Endothelial cell of umbilical vein (primary cell): ENCODE measurements around the gene MRPL48. TPM values are rescaled to one million over a fixed set of nuclear protein-coding genes. Genes with fewer than 3 reads are reported as not detected.

Source experiments
- BruUV-seq: library from RNA; stranded (reverse); fragments of 400-500 nt; replicated peaks from 2 replicates; lab custom pipeline; 2021; lab: Mats Ljungman, UMichigan
- CTCF ChIA-PET: fragments of 300-600, 350-600 bp; sonication (Branson Sonifier 250); formaldehyde crosslinking; loops from one replicate; lab custom pipeline; 2021; ENCODE audit warnings: antibody characterized with exemption, inconsistent platforms; lab: Charles Lee
- POLR2A ChIA-PET: fragments of 300-600, 350-600 bp; sonication (Branson Sonifier 250); formaldehyde crosslinking; loops from one replicate; lab custom pipeline; 2021; ENCODE audit warnings: antibody characterized with exemption, inconsistent platforms; lab: Charles Lee
- DNase-seq: peaks from one replicate; pipeline ENCODE4 v3.0.0-alpha.2; 2011; ENCODE audit warnings: low read depth, low spot score
- FAIRE-seq: peaks from 2 replicates; lab custom pipeline; 2011; peaks lifted over from hg19 to GRCh38; lab: Jason Lieb, UNC
- H2AFZ ChIP-seq: 2 replicates; pipeline ENCODE4 v1.6.0; 2012; ENCODE audit warnings: low read depth, low read length, control low read depth, inconsistent platforms
- H3K27ac ChIP-seq: 2 replicates; pipeline ENCODE4 v1.5.1; 2011; ENCODE audit warnings: low read depth, mild to moderate bottlenecking, control low read depth, low read length, moderate library complexity; ENCODE audit not compliant: insufficient read depth
- H3K27me3 ChIP-seq, 2 experiments: 2 replicates each; pipeline versions ENCODE4 v1.6.0 to v1.6.1; 2011; ENCODE audit warnings: low read length in 2 of 2, mixed read lengths in 1 of 2; ENCODE audit not compliant: control insufficient read depth in 2 of 2, insufficient read depth in 2 of 2
- H3K36me3 ChIP-seq, 2 experiments: 2 replicates in 1 of 2; 3 replicates in 1 of 2; pipeline ENCODE4 v1.5.1; 2011; ENCODE audit warnings: low read length in 2 of 2, mild to moderate bottlenecking in 1 of 2, moderate library complexity in 1 of 2; ENCODE audit not compliant: control insufficient read depth in 2 of 2, insufficient read depth in 2 of 2; ENCODE audit errors: extremely low read depth in 1 of 2
- H3K4me1 ChIP-seq: 3 replicates; pipeline ENCODE4 v1.5.1; 2011; ENCODE audit warnings: mild to moderate bottlenecking, low read length; ENCODE audit not compliant: control insufficient read depth, insufficient read depth; ENCODE audit errors: extremely low read depth
- H3K4me2 ChIP-seq: 2 replicates; pipeline ENCODE4 v1.6.1; 2011; ENCODE audit warnings: low read length, control low read depth, mixed read lengths; ENCODE audit not compliant: insufficient read depth
- H3K4me3 ChIP-seq, 3 experiments: fragments of 200-600 bp in 1 of 3; sonication (generic), shearing (Covaris generic) in 1 of 3; replicated peaks in 1 of 3; 2 replicates each; pipeline ENCODE4 v1.5.1; 2011 to 2016; ENCODE audit warnings: control low read depth in 3 of 3, low read length in 3 of 3, mild to moderate bottlenecking in 2 of 3, inconsistent platforms in 1 of 3, low read depth in 1 of 3, moderate library complexity in 1 of 3; ENCODE audit not compliant: insufficient read depth in 1 of 3
- H3K79me2 ChIP-seq: 2 replicates; pipeline ENCODE4 v1.6.0; 2012; ENCODE audit warnings: low read length, inconsistent platforms; ENCODE audit not compliant: control insufficient read depth, insufficient read depth
- H3K9ac ChIP-seq: replicated peaks from 2 replicates; pipeline ENCODE3; 2011; ENCODE audit warnings: low read length, control low read depth; ENCODE audit not compliant: insufficient read depth; ENCODE audit errors: extremely low read depth
- H3K9me1 ChIP-seq: replicated peaks from 3 replicates; pipeline ENCODE4 v1.6.0; 2011; ENCODE audit warnings: mild to moderate bottlenecking, low read length; ENCODE audit not compliant: control insufficient read depth, insufficient read depth; ENCODE audit errors: extremely low read depth
- H3K9me3 ChIP-seq: replicated peaks from 2 replicates; pipeline ENCODE4 v1.5.1; 2012; ENCODE audit warnings: low read length, inconsistent platforms; ENCODE audit not compliant: control insufficient read depth, insufficient read depth
- H4K20me1 ChIP-seq: replicated peaks from 2 replicates; pipeline ENCODE3; 2011; ENCODE audit warnings: mild to moderate bottlenecking, low read length; ENCODE audit not compliant: control insufficient read depth, insufficient read depth; ENCODE audit errors: extremely low read depth
- EZH2 ChIP-seq: IDR thresholded peaks from 2 replicates; pipeline ENCODE4 v1.6.1; 2012; ENCODE audit warnings: borderline replicate concordance, low read depth, mild to moderate bottlenecking, moderate library complexity, low read length, inconsistent platforms; ENCODE audit not compliant: severe bottlenecking
- FOS ChIP-seq: IDR thresholded peaks from 2 replicates; pipeline ENCODE4 v1.6.1; 2011; ENCODE audit warnings: mild to moderate bottlenecking, low read length, moderate library complexity, borderline replicate concordance; ENCODE audit not compliant: insufficient read depth
- GATA2 ChIP-seq: IDR thresholded peaks from 2 replicates; pipeline ENCODE4 v1.7.0; 2011; ENCODE audit warnings: low read depth, mild to moderate bottlenecking, moderate library complexity, mixed read lengths, low read length; ENCODE audit not compliant: insufficient read length, insufficient read depth
- JUN ChIP-seq: IDR thresholded peaks from 2 replicates; pipeline ENCODE4 v1.6.1; 2011; ENCODE audit warnings: borderline replicate concordance, low read depth; ENCODE audit not compliant: insufficient read length, insufficient read depth
- MYC ChIP-seq: IDR thresholded peaks from one replicate; pipeline ENCODE4 v1.6.1; 2011; ENCODE audit warnings: mild to moderate bottlenecking, low read depth, low read length
- POLR2A ChIP-seq: IDR thresholded peaks from 2 replicates; pipeline ENCODE4 v1.6.1; 2012; ENCODE audit warnings: low read depth, mild to moderate bottlenecking, control low read depth, low read length
- POLR2AphosphoS5 ChIP-seq: IDR thresholded peaks from 2 replicates; pipeline ENCODE4 v1.6.1; 2012; ENCODE audit warnings: low read depth, mild to moderate bottlenecking, control low read depth, low read length, moderate library complexity; ENCODE audit not compliant: insufficient read depth
- dilution Hi-C: fragments of 300-500 bp; cut with MboI; formaldehyde crosslinking; loops from one replicate; pipeline ENCODE4 v1.15.0; 2019; ENCODE audit warnings: low sequenced_read_pairs; ENCODE audit not compliant: extremely low pct_ligation_motif_present
- intact Hi-C: fragments of 100-400 bp; cut with micrococcal nuclease; formaldehyde crosslinking; loops from one replicate; pipeline ENCODE4 v1.10.0; 2022
- polyA plus RNA-seq, 4 experiments: library from polyadenylated mRNA; depleted of rRNA in 3 of 4; stranded (reverse) in 3 of 4; unstranded in 1 of 4; fragments of >200 nt; gene quantifications; 2 replicates each; pipeline versions ENCODE4 v1.2.1 to v1.2.3, GENCODE V29; 2011 to 2012; ENCODE audit warnings: missing spikeins in 1 of 4
- total RNA-seq: library from RNA; stranded (reverse); gene quantifications from 2 replicates; pipeline ENCODE4 v1.2.3, GENCODE V29; 2021
- TF ChIP-seq, protein P1 (sequence below): IDR thresholded peaks from 2 replicates; pipeline ENCODE4 v1.6.1; 2011; ENCODE audit not compliant: insufficient read depth, insufficient read length
- TF ChIP-seq, protein P2 (sequence below), 2 donors: IDR thresholded peaks; 1 replicate in 1 of 2; 2 replicates in 1 of 2; pipeline ENCODE4 v1.5.1; 2011; ENCODE audit warnings: low read length in 2 of 2, mild to moderate bottlenecking in 2 of 2, moderate library complexity in 2 of 2, control low read depth in 1 of 2, inconsistent platforms in 1 of 2, low read depth in 1 of 2; ENCODE audit not compliant: insufficient read depth in 1 of 2; ENCODE audit errors: extremely low read depth in 1 of 2

The MRPL48 gene
- total and polyA plus RNA-seq, 2 donors (not counting 3 experiments of a cell fraction or from before 2014, with no cell fraction given): 25.0 to 38.3 TPM

DNA sequence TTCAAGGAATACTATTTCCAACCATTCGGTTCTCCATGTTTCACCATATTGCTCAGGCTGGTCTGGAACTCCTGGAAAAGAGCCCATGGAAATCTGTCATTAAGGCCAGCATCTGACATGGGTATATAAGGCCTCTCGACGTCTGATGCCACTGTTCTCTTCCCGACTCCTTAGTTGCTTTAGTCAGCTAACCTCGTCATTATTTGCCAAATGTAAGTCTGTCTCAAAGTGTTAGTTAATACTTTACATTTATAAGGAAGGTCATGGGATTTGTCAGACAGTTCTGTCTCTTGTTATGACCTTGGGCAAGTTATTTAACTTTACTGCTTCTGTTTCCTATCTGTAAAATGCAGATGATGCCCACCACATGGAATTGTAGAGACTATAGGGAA, 1.6 kb downstream of the MRPL48 start:
- Histone ChIP-seq H3K36me3 (no peaks in the 10 kb centered on the region), H3K79me2 (peaks cover 14% of the 10 kb centered on the region), H3K4me2 (peak overlapping the region; percentile 84), H3K4me3 (no peak overlapping the region), H3K27ac (no peak overlapping the region), H3K9ac (no peak overlapping the region), H3K4me1 (peaks cover 8% of the 10 kb centered on the region), H3K9me1 (no peaks in the 10 kb centered on the region), H2AFZ (no peak overlapping the region), H3K9me3 (no peaks in the 10 kb centered on the region), H3K27me3 (no peaks in the 10 kb centered on the region), H4K20me1 (no peaks in the 10 kb centered on the region)
- dilution Hi-C loops: no loop called here
- TF ChIP-seq, protein P1, sequence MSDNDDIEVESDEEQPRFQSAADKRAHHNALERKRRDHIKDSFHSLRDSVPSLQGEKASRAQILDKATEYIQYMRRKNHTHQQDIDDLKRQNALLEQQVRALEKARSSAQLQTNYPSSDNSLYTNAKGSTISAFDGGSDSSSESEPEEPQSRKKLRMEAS: no peak
- TF ChIP-seq GATA2 (no peak), EZH2 (no peak), JUN (no peak), FOS (no peak), POLR2A (no peak), MYC (no peak), POLR2AphosphoS5 (no peak)
- TF ChIP-seq, protein P2, sequence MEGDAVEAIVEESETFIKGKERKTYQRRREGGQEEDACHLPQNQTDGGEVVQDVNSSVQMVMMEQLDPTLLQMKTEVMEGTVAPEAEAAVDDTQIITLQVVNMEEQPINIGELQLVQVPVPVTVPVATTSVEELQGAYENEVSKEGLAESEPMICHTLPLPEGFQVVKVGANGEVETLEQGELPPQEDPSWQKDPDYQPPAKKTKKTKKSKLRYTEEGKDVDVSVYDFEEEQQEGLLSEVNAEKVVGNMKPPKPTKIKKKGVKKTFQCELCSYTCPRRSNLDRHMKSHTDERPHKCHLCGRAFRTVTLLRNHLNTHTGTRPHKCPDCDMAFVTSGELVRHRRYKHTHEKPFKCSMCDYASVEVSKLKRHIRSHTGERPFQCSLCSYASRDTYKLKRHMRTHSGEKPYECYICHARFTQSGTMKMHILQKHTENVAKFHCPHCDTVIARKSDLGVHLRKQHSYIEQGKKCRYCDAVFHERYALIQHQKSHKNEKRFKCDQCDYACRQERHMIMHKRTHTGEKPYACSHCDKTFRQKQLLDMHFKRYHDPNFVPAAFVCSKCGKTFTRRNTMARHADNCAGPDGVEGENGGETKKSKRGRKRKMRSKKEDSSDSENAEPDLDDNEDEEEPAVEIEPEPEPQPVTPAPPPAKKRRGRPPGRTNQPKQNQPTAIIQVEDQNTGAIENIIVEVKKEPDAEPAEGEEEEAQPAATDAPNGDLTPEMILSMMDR (IDR thresholded peaks at IDR 0.05; ENCODE audit: extremely low read depth in 1 of 2, insufficient read depth in 1 of 2, low read depth in 1 of 2, low read length in 2 of 2): no peak
- intact Hi-C loops: no loop called here
- ChIA-PET POLR2A (no interaction called here), CTCF (no interaction called here)
- no peak for FAIRE-seq
- DNase-seq: no peak
- BruUV-seq: no TSS peak
